ENCODE results near the gene TMEM185B. TPM values are rescaled to one million over a fixed set of nuclear protein-coding genes. Genes with fewer than 3 reads are reported as not detected.

The TMEM185B gene
- polyA plus RNA-seq, 1 of the 3 experiments (the other 2 are of a cell fraction) = 36.0 TPM

GRCh38 chr2:120221616-120222015 is 1.6 kb downstream of the TMEM185B start:
- TF ChIP-seq TCF12 (IDR thresholded peaks at IDR 0.05) = no peak
- TF ChIP-seq, protein P1, sequence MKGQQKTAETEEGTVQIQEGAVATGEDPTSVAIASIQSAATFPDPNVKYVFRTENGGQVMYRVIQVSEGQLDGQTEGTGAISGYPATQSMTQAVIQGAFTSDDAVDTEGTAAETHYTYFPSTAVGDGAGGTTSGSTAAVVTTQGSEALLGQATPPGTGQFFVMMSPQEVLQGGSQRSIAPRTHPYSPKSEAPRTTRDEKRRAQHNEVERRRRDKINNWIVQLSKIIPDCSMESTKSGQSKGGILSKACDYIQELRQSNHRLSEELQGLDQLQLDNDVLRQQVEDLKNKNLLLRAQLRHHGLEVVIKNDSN (IDR thresholded peaks at IDR 0.05; ENCODE audit: borderline replicate concordance, low read depth) = no peak
- H3K9me2 ChIP-seq = no peaks in the 10 kb centered on the region
- no peak overlapping the region for H3K9ac ChIP-seq
- DNase-seq = no peak
- H3K36me3 ChIP-seq (replicated peaks in 1 of 2; ENCODE audit: control insufficient read depth in 1 of 2, insufficient read depth in 2 of 2, low read length in 1 of 2) = peaks cover 11 to 26% of the 10 kb centered on the region in 2 experiments
- no peaks in the 10 kb centered on the region for H3K9me3 ChIP-seq
- ChIA-PET POLR2A (no interaction called here), CTCF (interaction anchor here (0.6 to 2.0 kb wide), 2 partner anchors 13 to 92 kb away, joined by 3 to 4 read pairs; no protein-coding TSS in a partner anchor)
- H3K4me2 ChIP-seq = peak overlapping the region; percentile 97
- H3K79me2 ChIP-seq (ENCODE audit: insufficient read depth) = peaks cover 23% of the 10 kb centered on the region
- H3K27me3 ChIP-seq (ENCODE audit: insufficient read depth) = no peaks in the 10 kb centered on the region
- peaks cover 23 to 26% of the 10 kb centered on the region in 2 experiments; a peak in 3 of 4 replicates for H3K4me1 ChIP-seq (ENCODE audit: control insufficient read depth in 1 of 2, insufficient read depth in 2 of 2, low read depth in 1 of 2, low read length in 1 of 2)
- WGBS (ENCODE audit: low lambda C conversion rate) = 97% methylated on average over 8 of the region's 8 CpGs
- H3K27ac ChIP-seq (ENCODE audit: low read depth in 2 of 2, low read length in 1 of 2) = no peak overlapping the region
- no peaks in the 10 kb centered on the region for H4K20me1 ChIP-seq (ENCODE audit: insufficient read depth)
- no peak overlapping the region for H2AFZ ChIP-seq (ENCODE audit: low read depth)
- H3K4me3 ChIP-seq (ENCODE audit: low read depth in 2 of 2, low read length in 1 of 2) = peak overlapping the region in 1 of 2 experiments; percentile 9; a peak in 1 of 4 replicates
- H3F3A ChIP-seq (replicated peaks; ENCODE audit: insufficient read depth) = no peaks in the 10 kb centered on the region

DNA sequence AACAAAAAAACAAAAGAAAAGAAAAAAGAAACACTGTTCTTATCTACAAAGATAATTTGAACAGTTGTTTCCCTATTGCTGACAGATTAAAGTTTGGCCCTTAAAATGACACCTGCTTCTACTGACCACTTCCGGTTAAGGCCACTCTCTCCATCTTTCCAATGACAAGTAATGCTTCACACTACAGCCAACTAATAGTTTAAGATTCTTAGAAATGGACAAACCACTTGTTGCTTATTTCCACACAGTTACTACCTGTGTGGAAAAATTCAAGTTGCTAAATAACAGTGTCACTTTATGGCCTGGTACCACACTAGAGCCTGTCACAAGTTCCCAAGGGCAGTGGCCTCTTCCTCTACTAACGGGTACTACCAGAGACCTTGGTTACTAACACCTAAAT is 2.4 kb downstream of the TMEM185B start:
- ChIA-PET CTCF (interaction anchor here (1.3 kb wide), 1 partner anchor 92 kb away, joined by 5 read pairs; no protein-coding TSS in a partner anchor), POLR2A (no interaction called here)
- WGBS (ENCODE audit: low lambda C conversion rate) = 97% methylated on average over 2 of the region's 2 CpGs
- H3K9me3 ChIP-seq = no peaks in the 10 kb centered on the region
- peaks cover 11 to 26% of the 10 kb centered on the region in 2 experiments for H3K36me3 ChIP-seq (replicated peaks in 1 of 2; ENCODE audit: control insufficient read depth in 1 of 2, insufficient read depth in 2 of 2, low read length in 1 of 2)
- no peaks in the 10 kb centered on the region for H3F3A ChIP-seq (replicated peaks; ENCODE audit: insufficient read depth)
- H3K9ac ChIP-seq = no peak overlapping the region
- H3K4me1 ChIP-seq (ENCODE audit: control insufficient read depth in 1 of 2, insufficient read depth in 2 of 2, low read depth in 1 of 2, low read length in 1 of 2) = peaks cover 23 to 26% of the 10 kb centered on the region in 2 experiments; a peak in 3 of 4 replicates
- no peak for TF ChIP-seq MAX (IDR thresholded peaks at IDR 0.05; ENCODE audit: low read depth)
- no peak for TF ChIP-seq REST (IDR thresholded peaks at IDR 0.05; ENCODE audit: low read depth, low read length)
- no peak for TF ChIP-seq FOXJ3 (CRISPR knock-in tag; IDR thresholded peaks at IDR 0.05)
- no peak for TF ChIP-seq MXI1 (IDR thresholded peaks at IDR 0.05; ENCODE audit: low read depth, low read length)
- no peak for TF ChIP-seq USF2 (IDR thresholded peaks at IDR 0.05; ENCODE audit: borderline replicate concordance, low read depth, low read length)
- no peak for TF ChIP-seq SIN3A (IDR thresholded peaks at IDR 0.05; ENCODE audit: borderline replicate concordance, low read depth, low read length)
- TF ChIP-seq TCF12 (IDR thresholded peaks at IDR 0.05) = no peak
- TF ChIP-seq, protein P1 (IDR thresholded peaks at IDR 0.05; ENCODE audit: borderline replicate concordance, low read depth) = no peak
- no peak for TF ChIP-seq GABPA (IDR thresholded peaks at IDR 0.05; ENCODE audit: low read depth)
- no peak for TF ChIP-seq EZH2phosphoT487 (IDR thresholded peaks at IDR 0.05; ENCODE audit: borderline replicate concordance, low read depth)
- no peaks in the 10 kb centered on the region for H4K20me1 ChIP-seq (ENCODE audit: insufficient read depth)
- peak overlapping the region; percentile 97 for H3K4me2 ChIP-seq
- DNase-seq = no peak
- H3K79me2 ChIP-seq (ENCODE audit: insufficient read depth) = peaks cover 23% of the 10 kb centered on the region
- no peak overlapping the region for H3K27ac ChIP-seq (ENCODE audit: low read depth in 2 of 2, low read length in 1 of 2)
- no peak overlapping the region for H2AFZ ChIP-seq (ENCODE audit: low read depth)
- H3K9me2 ChIP-seq = no peaks in the 10 kb centered on the region
- no peaks in the 10 kb centered on the region for H3K27me3 ChIP-seq (ENCODE audit: insufficient read depth)
- H3K4me3 ChIP-seq (ENCODE audit: low read depth in 2 of 2, low read length in 1 of 2) = peak overlapping the region in 1 of 2 experiments; percentile 17; a peak in 1 of 4 replicates
